HG03196 (cell line): ENCODE results near the gene CREB3.

Experiments used
- ATAC-seq: cut with Tn5 transposase; IDR thresholded peaks from one replicate; pipeline ENCODE4 v1.9.1; 2021; ENCODE audit not compliant: unreplicated experiment

The CREB3 gene

DNA sequence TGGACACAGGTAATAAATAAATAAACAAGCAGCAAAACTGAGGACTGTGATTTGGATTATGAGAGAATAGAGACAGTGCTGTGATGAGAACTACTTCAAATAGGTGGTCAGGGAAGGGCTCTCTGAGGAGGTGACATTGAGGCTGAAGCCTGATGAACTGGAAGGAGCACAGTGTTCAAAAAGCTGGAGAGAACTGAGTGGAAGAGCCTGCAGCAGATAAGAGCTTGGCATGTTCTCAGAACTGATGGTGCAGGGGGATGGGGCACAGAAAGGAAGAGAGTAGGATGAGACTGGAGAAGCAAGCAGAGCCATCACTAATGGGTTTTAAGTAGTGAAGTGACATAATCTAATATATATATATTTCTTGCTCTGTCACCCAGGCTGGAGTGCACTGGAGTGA lies 31.5 kb upstream of the CREB3 start:
- ATAC-seq, result no peak

DNA sequence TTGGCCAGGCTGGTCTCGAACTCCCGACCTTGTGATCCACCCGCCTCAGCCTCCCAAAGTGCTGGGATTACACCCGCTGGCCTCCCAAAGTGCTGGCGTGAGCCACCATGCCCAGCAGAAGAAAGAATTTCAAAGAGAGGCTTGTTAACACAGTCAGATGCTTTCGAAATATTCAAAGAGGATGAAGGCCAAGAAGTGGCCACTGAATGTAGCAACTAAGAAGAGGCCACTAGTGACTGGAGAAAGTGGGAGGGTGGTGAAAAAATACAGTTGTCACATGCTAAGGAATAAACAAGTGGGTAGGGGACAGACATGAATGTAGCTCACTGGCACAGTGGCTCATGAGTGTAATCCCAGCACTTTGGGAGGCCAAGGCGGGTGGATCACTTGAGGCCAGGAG lies 29.8 kb upstream of the CREB3 start:
- ATAC-seq, result no peak

- no peak for ATAC-seq
Observed at GRCh38 chr9:35703906-35704672, 28.4 kb upstream of the CREB3 start.

- no peak for ATAC-seq
Observed at GRCh38 chr9:35705372-35705771, 27.1 kb upstream of the CREB3 start.

- ATAC-seq, result no peak
Observed at GRCh38 chr9:35705836-35706430, 26.5 kb upstream of the CREB3 start.

DNA sequence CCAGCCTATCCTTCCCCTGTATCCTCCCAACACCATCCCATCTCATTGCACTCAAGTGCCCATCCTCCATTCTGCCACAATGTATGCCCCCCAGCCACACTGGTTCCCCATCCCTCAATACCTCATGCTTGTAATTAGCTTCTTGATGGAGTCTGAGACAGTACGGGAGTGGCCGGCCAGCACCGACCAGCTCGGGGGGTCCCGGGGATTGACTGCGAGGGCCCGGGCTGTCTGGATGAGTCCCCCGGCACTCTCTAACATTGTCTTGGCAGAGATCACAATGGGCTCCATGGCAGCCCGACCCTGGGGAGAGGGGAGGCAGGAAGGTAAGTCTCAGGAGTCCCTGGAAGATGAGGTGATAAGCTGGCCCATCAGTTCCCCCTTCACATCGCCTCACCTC lies 25.5 kb upstream of the CREB3 start:
- ATAC-seq, result no peak

DNA sequence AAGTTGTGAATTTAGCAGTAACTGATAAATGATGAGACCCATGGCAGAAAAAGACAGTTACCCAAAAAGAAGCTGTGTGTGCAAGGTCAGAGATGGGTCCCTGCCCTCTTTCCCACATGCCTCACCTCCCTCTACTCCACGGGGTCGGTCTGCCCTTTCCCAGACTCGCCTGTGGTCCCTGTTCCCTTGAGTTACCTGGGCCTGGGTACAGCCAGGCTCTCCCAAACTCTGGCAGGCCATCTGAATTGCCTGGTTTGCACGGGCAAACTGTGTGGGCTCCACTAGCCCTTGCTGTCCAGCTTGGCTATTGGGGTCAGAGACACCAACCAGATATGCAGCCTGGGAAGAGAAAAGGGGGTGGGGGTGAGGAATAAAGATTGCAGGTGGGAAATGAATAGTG lies 24.3 kb upstream of the CREB3 start:
- no peak for ATAC-seq

DNA sequence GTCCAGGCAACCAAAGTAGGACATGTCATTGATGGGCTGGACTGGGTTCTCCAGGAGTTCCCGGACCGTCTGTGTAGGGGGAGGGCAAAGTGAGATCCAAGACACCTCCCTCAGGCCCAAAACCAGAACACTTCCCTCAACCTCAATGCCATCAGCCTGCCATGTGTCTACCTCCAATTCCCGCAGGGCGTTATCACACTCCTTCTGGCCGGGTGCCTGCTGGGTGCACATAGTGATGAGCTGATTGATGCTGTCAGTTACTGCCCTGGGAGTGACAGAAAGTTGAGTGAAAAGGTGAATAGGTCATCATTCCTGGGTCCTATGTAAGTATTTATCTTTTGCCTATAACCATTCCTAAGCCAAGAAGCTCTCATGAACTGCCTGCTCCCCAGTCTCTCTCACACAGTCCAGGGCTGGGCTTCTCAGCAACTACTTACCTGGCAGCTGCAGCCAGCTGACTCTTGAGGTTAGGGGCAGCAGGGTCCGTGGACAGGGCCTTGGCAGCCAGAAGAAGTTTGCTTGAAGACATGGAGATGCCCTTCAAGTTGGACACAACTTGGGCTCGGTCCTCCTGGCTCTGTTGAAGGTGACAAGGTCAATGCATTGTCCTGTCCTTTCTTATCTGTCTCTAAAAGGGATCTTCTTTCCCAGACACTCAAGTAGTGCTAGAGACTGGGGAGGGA lies 21.5 kb upstream of the CREB3 start:
- no peak for ATAC-seq

GRCh38 chr9:35711501-35712428 lies 20.7 kb upstream of the CREB3 start:
- ATAC-seq, result no peak

DNA sequence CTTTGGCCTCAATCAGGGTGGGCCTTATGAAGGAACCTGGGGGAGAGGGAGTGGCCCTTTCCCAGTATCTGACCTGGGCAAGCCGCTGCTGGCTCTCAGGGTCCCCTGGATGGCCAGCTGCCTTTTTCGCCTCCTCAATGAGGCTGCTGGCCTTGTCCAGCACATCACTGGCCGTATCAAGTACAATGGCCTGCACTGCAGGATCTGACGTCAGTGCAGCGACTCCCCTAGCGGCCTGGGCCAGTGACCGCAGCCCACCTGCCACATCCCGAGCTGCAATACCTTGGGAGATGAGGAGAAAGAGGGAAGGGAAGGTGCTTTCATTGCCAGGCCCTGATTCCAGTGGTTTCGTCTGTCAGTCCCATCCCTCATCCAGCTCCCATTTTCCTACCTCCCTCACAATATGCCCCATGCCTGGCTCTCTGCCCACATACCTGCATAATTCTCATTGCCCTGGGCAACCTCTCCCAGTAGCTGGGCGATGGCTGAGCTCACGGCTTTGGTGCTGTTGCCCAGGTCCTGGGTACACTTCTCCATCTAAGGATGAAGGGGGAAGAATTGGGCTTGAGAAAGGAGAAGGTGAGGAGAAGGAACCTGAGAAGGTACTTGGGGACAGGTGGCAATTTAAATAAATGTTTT lies 19.6 kb upstream of the CREB3 start:
- ATAC-seq, result no peak

DNA sequence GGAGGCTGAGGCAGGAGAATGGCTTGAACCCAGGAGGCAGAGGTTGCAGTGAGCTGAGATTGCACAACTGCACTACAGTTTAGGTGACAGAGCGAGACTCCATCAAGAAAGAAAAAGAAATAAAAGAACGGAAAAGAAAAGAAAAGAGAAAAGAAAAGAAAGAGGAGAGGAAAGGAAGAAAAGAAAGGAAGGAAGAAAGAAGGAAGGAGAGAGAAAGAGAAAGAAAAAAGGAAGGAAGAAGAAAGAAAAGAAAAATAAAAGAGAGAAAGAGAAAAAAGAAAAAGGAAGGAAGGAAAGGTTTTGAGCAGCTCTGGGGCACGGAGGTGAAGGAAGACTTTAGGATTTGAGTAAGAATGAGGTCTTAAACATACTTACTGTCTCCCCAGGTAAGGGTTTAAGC lies 18.9 kb upstream of the CREB3 start:
- no peak for ATAC-seq

DNA sequence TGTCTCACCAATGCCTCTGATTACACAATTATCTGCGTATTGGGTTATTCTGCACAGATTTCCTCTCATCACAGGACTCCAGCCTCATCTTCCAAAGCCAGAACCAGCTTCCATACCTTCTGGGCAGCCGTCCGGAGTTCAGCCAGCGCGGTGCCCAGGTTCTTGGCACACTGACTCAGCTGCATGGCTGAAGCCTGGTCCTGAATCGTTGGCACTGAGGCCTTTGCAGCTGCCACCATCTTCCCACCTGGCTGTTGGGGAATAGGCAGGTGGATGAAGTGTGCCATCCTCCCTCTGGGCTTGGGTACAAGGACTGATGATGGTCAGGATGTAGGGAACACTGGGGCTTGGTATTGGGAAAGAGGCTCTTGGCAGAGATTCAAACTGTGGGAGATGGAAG lies 18.3 kb upstream of the CREB3 start:
- no peak for ATAC-seq

- no peak for ATAC-seq
Observed at GRCh38 chr9:35714579-35715252, 17.8 kb upstream of the CREB3 start.

GRCh38 chr9:35716230-35716629 lies 16.2 kb upstream of the CREB3 start:
- no peak for ATAC-seq

- ATAC-seq, result no peak
Observed at GRCh38 chr9:35717132-35717870, 15.2 kb upstream of the CREB3 start.

GRCh38 chr9:35718721-35719511 lies 13.6 kb upstream of the CREB3 start:
- ATAC-seq, result no peak

DNA sequence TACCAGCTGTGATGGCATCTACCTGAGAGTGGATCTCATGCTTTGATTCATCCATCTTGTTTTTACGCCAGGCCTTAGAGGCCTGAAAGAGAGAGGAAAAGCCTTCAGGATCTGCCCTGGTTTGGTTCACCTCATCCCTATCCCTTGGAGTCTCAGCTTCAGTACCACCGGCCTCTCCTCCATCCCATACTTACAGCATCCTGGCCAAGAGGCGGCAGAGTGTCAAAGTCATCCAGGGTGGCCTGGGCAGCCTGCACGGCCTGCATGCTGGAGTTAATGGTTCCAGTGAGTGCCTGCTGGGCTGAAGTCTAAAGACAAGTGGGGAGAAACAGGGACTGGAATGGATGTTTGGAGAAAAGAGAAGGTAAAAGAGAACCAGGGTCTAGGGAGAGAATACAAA lies 12.9 kb upstream of the CREB3 start:
- ATAC-seq, result no peak

DNA sequence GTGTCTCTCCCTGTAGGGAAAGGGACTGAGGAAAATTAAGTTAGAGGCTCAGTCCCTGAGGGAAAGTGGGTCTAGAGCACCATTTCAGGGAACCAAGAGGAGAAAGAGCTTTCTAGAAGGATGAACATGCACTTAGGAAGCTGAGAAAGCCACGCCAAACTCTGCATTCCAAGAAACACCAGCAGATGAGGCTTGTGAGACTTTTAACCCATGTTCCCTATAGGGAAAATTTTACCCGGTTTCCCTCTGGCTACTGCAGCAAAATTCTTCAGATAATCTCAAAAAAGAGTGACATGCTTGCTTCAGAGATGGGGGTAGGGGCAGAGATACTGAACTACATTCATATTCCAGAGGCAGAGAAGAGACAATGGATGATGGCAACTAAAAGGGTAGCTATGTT lies 9.0 kb upstream of the CREB3 start:
- ATAC-seq, result no peak

GRCh38 chr9:35723908-35724307 lies 8.6 kb upstream of the CREB3 start:
- ATAC-seq, result no peak
